PFSK-1 (cell line): ENCODE data around the gene LDLRAD4.

ENCODE experiments used
- POLR2AphosphoS5 ChIP-seq: IDR thresholded peaks from 2 replicates; pipeline ENCODE4 v1.6.1; 2012; ENCODE audit warnings: low read depth, mild to moderate bottlenecking, control low read depth, low read length, moderate library complexity
- SIN3A ChIP-seq: IDR thresholded peaks from 2 replicates; pipeline ENCODE4 v1.6.1; 2012; ENCODE audit warnings: mild to moderate bottlenecking, low read length, moderate library complexity, borderline replicate concordance; ENCODE audit not compliant: insufficient read depth

DNA sequence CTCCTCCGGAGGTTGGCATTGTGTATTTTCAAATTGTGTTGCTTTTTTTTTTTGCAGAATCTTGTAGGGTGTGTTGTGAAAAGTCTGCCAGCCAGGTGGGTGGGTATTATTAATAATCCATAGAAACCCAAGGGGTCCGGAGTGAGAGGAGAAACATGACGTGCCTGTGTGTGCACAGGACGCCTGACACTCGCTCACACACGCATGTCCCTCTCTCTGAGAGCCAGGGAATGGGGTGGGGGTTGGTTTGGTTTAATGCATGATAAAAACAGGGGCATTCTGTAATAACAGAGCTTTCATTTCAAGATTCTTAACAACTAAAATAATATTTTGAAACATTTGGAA, 283.0 kb downstream of the LDLRAD4 start:
- TF ChIP-seq SIN3A (no peak), POLR2AphosphoS5 (no peak)
